Natural killer cell treated with Interleukin-12 subunit alpha and Interleukin-12 subunit beta and Interleukin-15 and Interleukin-18, amount 100 ng/mL, for 72 hours (primary cell): ENCODE results near the gene ASB16. TPM values are rescaled to one million over a fixed set of nuclear protein-coding genes. Genes with fewer than 3 reads are reported as not detected.
"Not testable (repeated sequence)": the region's sequence is repeated elsewhere in the genome, so short reads cannot be mapped to it uniquely, and the experiment has no call there.

Experiments used
- ATAC-seq, 2 donors: fragments of 150-1000 bp; cut with Tn5 transposase in 1 of 2; sonication (Bioruptor Pico), chemical (Tn5 transposase) in 1 of 2; 2 replicates each; pipeline ENCODE4 v1.10.0; 2021
- DNase-seq: peaks from one replicate; pipeline ENCODE4 v3.0.0; 2022; ENCODE audit warnings: low spot score
- H3K27ac Mint-ChIP-seq, 2 donors: 1 replicate in 1 of 2; 2 replicates in 1 of 2; pipeline ENCODE4 v1.8.0; 2022; ENCODE audit warnings: mixed read lengths in 2 of 2, mild to moderate bottlenecking in 1 of 2, moderate library complexity in 1 of 2
- H3K27me3 Mint-ChIP-seq, 2 donors: 1 replicate in 1 of 2; 2 replicates in 1 of 2; pipeline ENCODE4 v1.8.0; 2022; ENCODE audit warnings: mixed read lengths in 2 of 2
- H3K36me3 Mint-ChIP-seq: one replicate; pipeline ENCODE4 v1.8.0; 2022; ENCODE audit warnings: mixed read lengths
- H3K4me1 Mint-ChIP-seq, 2 donors: 1 replicate in 1 of 2; 2 replicates in 1 of 2; pipeline ENCODE4 v1.8.0; 2022; ENCODE audit warnings: low read depth in 2 of 2, mixed read lengths in 2 of 2, mild to moderate bottlenecking in 1 of 2
- H3K4me3 Mint-ChIP-seq: one replicate; pipeline ENCODE4 v1.8.0; 2022; ENCODE audit warnings: mixed read lengths
- H3K9me3 Mint-ChIP-seq: 2 replicates; pipeline ENCODE4 v1.8.0; 2022; ENCODE audit warnings: mixed read lengths
- total RNA-seq, 2 donors: library from RNA; stranded (reverse); gene quantifications; one replicate each; pipeline ENCODE4 v1.2.3, GENCODE V29; 2022

Gene ASB16
- under 1 TPM in 1 of 2 donors, not detected in 1; 0.33 TPM for total RNA-seq

GRCh38 chr17:44170499-44171201 lies at the start of gene ASB16:
Gene ASB16, plus strand, starts transcription at chr17:44170704. Its CDS starts 86 bp downstream, at chr17:44170790.
- DNase-seq (no peak), ATAC-seq (no peak)
- no peaks in the 10 kb centered on the region for H3K27me3 Mint-ChIP-seq
- no peak within 1 kb of the TSS for H3K27ac Mint-ChIP-seq
- H3K36me3 Mint-ChIP-seq: no peaks in the 10 kb centered on the region
- H3K4me3 Mint-ChIP-seq: no peak within 1 kb of the TSS
- H3K9me3 Mint-ChIP-seq: no peaks in the 10 kb centered on the region
- peaks cover 0 to 10% of the 10 kb centered on the region in 2 donors for H3K4me1 Mint-ChIP-seq

DNA sequence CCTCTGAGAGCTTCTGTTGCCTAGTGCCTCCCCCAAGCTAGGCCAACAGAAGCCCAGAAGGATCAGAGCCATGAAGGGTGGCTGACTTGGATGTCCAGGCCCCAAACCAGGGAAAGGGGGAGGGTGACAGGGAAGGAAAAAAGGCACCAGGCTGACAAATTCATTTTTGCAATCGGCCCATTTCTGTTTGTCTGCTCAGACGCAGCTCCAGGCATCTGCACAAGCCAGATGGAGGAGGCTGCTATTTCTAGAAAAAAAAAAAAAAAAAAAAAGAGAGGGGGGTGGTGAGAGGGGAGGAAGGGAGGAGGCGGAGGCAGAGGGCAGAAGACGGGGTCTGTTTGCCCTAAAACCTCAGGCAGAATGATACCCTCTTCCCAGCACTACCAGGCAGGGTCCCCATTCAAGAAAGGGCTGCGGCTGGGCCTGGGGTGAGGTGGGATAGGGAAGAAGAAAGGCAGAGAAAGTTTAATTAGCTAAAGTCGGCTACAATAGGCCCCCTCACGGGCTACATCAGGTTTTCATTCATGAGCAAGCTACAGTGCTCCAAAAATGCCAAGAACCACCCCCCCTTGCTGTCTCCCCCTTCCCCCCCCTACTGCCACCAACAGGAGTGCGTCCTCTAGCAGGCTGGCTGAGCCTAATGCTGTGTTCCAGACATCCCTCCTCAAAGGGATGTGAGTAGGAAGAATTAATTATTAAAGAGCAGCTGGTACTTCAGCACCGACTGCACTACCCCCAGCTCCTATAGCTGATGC lies 49.5 kb upstream of the ASB16 start:
- no peaks in the 10 kb centered on the region for H3K36me3 Mint-ChIP-seq
- no peaks in the 10 kb centered on the region for H3K9me3 Mint-ChIP-seq
- no peaks in the 10 kb centered on the region for H3K27me3 Mint-ChIP-seq
- H3K4me3 Mint-ChIP-seq: no peak overlapping the region
- H3K27ac Mint-ChIP-seq: no peak overlapping the region
- DNase-seq: no peak
- no peak for ATAC-seq
- peaks cover 14 to 22% of the 10 kb centered on the region in 2 donors for H3K4me1 Mint-ChIP-seq

- DNase-seq: no peak
- peak overlapping the region; percentile 86 for H3K4me3 Mint-ChIP-seq
- no peaks in the 10 kb centered on the region for H3K9me3 Mint-ChIP-seq
- no peaks in the 10 kb centered on the region for H3K36me3 Mint-ChIP-seq
- no peaks in the 10 kb centered on the region for H3K27me3 Mint-ChIP-seq
- ATAC-seq: no peak
- H3K4me1 Mint-ChIP-seq: peaks cover 14 to 20% of the 10 kb centered on the region in 2 donors
- H3K27ac Mint-ChIP-seq: peak overlapping the region; percentile 89 to 95
Observed at GRCh38 chr17:44121997-44122815, 48.3 kb upstream of the ASB16 start.

GRCh38 chr17:44122816-44123355 lies 47.6 kb upstream of the ASB16 start:
- H3K4me3 Mint-ChIP-seq: peak overlapping the region; percentile 86
- H3K9me3 Mint-ChIP-seq: no peaks in the 10 kb centered on the region
- DNase-seq (no peak), ATAC-seq (no peak)
- H3K36me3 Mint-ChIP-seq: no peaks in the 10 kb centered on the region
- no peaks in the 10 kb centered on the region for H3K27me3 Mint-ChIP-seq
- peaks cover 14 to 20% of the 10 kb centered on the region in 2 donors for H3K4me1 Mint-ChIP-seq
- peak overlapping the region; percentile 89 to 95 for H3K27ac Mint-ChIP-seq

DNA sequence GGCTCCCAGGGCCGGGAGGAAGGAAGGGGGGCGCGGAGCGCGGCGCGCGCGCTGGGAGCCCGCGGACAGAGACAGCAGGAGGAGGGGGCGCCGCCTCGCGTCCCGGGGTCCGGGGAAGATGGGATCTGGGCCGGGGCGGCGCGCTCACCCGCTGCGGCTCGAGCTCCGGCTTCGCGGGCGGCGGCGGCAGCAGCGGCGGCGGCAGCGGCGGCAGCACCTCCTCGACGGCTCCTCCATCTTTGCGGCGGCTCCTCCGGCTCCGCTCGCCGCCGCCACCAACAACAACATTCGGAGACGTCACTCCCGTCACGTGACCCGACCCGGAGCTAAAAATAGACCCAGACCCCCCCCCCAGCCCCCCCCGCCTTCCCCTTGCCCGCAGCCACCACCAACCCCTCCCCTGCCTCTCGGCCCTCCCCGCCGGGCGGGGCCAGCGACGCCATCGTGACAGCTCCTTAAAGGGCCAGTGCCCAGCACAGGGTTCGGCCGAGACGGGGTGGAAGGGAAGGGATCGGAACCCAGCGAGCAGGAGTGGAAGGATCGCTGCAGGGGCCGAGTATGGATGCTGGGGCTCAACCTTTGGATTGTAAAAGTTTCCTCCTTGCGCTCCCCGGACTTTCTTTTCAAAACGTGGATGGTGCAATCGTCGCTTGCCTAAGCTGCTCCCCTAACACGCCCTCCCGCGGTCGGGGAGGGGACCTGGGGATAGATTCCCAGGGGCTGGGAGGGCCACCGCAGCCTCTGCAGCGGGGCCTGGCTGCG lies 47.0 kb upstream of the ASB16 start, which contains the start of gene HDAC5:
TSS of gene HDAC5 (minus strand) at position 286 of the 762 bp plus-strand sequence. CDS start 6,126 bp downstream, outside the sequence.
- no peaks in the 10 kb centered on the region for H3K36me3 Mint-ChIP-seq
- DNase-seq: peak; percentile 97

DNA sequence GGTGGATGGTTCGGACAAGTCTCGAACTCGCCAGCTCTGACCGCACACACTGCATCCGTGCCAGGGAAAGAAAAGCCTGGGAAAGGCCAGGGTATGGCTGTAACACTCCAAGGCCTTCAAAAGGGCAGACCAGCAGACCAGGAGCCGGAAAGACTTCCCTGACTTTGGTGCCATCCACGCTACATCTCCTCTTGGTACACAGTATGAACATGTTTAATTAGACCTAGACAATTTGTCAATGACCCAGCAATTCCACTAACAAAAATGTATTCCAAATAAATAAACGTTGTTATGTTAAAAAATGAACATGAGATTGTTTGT lies 46.4 kb upstream of the ASB16 start:
- Mint-ChIP-seq H3K4me3 (peak overlapping the region; percentile 93), H3K9me3 (no peaks in the 10 kb centered on the region), H3K36me3 (no peaks in the 10 kb centered on the region), H3K27me3 (peaks cover 0 to 2% of the 10 kb centered on the region in 2 donors), H3K4me1 (peaks cover 14 to 17% of the 10 kb centered on the region in 2 donors), H3K27ac (peak overlapping the region; percentile 89 to 95)
- no peak for ATAC-seq
- DNase-seq: no peak

More for the DNA sequence above, 47.0 kb upstream of the ASB16 start, which contains the start of gene HDAC5:
- Mint-ChIP-seq H3K27ac (peak within 1 kb of the TSS; percentile 89 to 95), H3K4me3 (peak within 1 kb of the TSS; percentile 93), H3K27me3 (peaks cover 0 to 2% of the 10 kb centered on the region in 2 donors), H3K4me1 (peaks cover 14 to 20% of the 10 kb centered on the region in 2 donors), H3K9me3 (no peaks in the 10 kb centered on the region)
- ATAC-seq: peak; percentile 97 to 99

GRCh38 chr17:44128383-44128782 lies 42.1 kb upstream of the ASB16 start:
- Mint-ChIP-seq H3K27me3 (peaks cover 0 to 2% of the 10 kb centered on the region in 2 donors), H3K9me3 (no peaks in the 10 kb centered on the region), H3K4me1 (peaks cover 8 to 9% of the 10 kb centered on the region in 2 donors), H3K27ac (peak overlapping the region in 1 of 2 donors; percentile 62), H3K36me3 (no peaks in the 10 kb centered on the region), H3K4me3 (no peak overlapping the region)
- DNase-seq (no peak), ATAC-seq (no peak)

DNA sequence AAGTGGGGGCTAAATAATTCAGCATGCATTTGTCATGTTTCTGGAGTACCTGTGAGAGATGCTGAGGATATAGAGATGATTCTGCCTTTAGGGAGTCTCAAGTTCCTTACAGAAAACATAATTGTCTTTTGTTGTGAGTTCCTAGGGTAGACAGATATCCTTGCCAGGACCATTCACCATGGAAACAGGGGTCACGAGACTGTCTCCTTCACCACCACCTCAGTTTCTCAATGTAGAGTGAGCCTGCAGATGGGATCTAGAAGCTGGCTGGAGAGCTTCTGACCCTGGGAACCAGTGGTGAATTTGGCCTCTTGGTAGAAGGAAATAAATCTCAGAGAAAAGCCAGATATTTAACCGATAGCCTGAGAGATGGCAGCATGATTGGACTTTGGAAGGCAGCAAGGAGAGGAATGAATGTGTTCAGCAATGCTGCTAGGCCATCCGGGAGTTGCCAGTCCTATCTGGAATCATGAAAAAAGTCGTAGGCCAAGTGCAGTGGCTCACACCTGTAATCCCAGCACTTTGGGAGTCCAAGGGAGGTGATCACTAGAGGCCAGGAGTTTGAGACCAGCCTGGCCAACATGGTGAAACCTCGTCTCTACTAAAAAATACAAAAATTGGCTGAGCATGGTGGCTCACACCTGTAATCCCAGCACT lies 39.7 kb upstream of the ASB16 start:
- no peak overlapping the region for H3K27ac Mint-ChIP-seq
- no peaks in the 10 kb centered on the region for H3K4me1 Mint-ChIP-seq
- DNase-seq: no peak
- no peak overlapping the region for H3K4me3 Mint-ChIP-seq
- H3K27me3 Mint-ChIP-seq: peaks cover 0 to 2% of the 10 kb centered on the region in 2 donors
- no peaks in the 10 kb centered on the region for H3K9me3 Mint-ChIP-seq
- no peaks in the 10 kb centered on the region for H3K36me3 Mint-ChIP-seq
- ATAC-seq: no peak

DNA sequence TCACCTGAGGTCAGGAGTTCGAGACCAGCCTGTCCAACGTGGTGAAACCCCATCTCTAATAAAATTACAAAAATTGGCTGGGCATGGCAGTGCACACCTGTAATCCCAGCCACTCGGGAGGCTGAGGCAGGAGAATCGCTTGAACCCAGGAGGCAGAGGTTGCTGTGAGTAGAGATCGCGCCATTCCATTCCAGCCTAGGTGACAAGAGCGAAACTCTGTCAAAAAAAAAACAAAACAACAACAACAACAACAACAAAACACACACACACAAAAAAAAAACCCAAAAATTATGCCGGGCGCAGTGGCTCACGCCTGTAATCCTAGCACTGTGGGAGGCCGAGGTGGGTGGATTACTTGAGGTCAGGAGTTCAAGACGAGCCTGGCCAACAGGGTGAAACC lies 39.1 kb upstream of the ASB16 start:
- H3K4me3 Mint-ChIP-seq, DNase-seq, H3K4me1 Mint-ChIP-seq, H3K27ac Mint-ChIP-seq, ATAC-seq, H3K36me3 Mint-ChIP-seq, H3K9me3 Mint-ChIP-seq, H3K27me3 Mint-ChIP-seq: not testable (repeated sequence)

DNA sequence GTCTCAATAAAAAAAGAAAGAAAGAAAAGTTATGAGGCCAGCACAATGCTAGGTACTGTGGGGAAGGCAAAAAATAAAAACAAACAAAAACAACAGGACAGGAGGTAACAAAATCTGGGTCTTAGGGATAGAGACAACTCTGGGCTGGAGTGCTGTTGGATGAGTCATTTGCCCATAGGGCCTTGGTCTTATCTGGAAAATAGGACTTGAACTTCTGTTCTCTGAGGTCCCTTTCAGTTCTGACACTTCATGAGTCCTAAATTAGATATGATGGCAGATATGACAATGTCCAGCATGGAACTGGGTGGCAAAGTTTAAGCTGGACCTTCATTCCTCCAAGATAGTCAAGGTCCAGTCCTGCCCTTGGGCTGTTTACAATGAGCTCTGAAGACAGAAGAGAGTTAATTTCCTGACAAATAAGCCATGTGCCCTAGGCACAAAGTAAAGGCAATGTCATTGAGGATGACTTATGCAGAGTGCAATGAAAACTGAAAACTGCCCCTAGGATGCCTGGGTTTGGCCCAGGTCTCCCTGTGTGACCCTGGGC lies 38.2 kb upstream of the ASB16 start:
- H3K27me3 Mint-ChIP-seq: peaks cover 0 to 2% of the 10 kb centered on the region in 2 donors
- no peak overlapping the region for H3K4me3 Mint-ChIP-seq
- ATAC-seq (no peak), DNase-seq (no peak)
- H3K9me3 Mint-ChIP-seq: no peaks in the 10 kb centered on the region
- H3K27ac Mint-ChIP-seq: no peak overlapping the region
- no peaks in the 10 kb centered on the region for H3K36me3 Mint-ChIP-seq
- no peaks in the 10 kb centered on the region for H3K4me1 Mint-ChIP-seq

GRCh38 chr17:44133918-44134476 lies 36.5 kb upstream of the ASB16 start:
- Mint-ChIP-seq H3K4me3 (no peak overlapping the region), H3K36me3 (no peaks in the 10 kb centered on the region), H3K4me1 (no peaks in the 10 kb centered on the region), H3K9me3 (no peaks in the 10 kb centered on the region), H3K27ac (no peak overlapping the region), H3K27me3 (peaks cover 7 to 8% of the 10 kb centered on the region in 2 donors)
- ATAC-seq (no peak), DNase-seq (no peak)
